SU-DHL-6 (cell line): Measurements from ENCODE around the gene RAD51D.

ENCODE experiments used
- H2AFZ ChIP-seq: fragments of 200-600 bp; sonication (generic); 2 replicates; pipeline ENCODE4 v1.6.1; 2014; ENCODE audit warnings: low read depth, mild to moderate bottlenecking, moderate library complexity, mixed read lengths, antibody characterized with exemption, low read length; ENCODE audit not compliant: severe bottlenecking
- H3F3A ChIP-seq: fragments of 200-600 bp; shearing (Covaris generic); 2 replicates; pipeline ENCODE4 v1.6.0; 2016; ENCODE audit warnings: antibody characterized with exemption, mild to moderate bottlenecking; ENCODE audit not compliant: insufficient read depth
- H3K27ac ChIP-seq: fragments of 200-600 bp; sonication (generic); 2 replicates; pipeline ENCODE4 v1.5.1; 2016; ENCODE audit warnings: low read depth, mild to moderate bottlenecking, low read length, moderate library complexity, mixed read lengths
- H3K27me3 ChIP-seq: fragments of 200-600 bp; sonication (generic), shearing (Covaris generic); 2 replicates; pipeline ENCODE4 v1.6.0; 2014; ENCODE audit warnings: mild to moderate bottlenecking, low read length
- H3K36me3 ChIP-seq: fragments of 200-600 bp; sonication (generic); 2 replicates; pipeline ENCODE4 v1.6.1; 2014; ENCODE audit warnings: mild to moderate bottlenecking, low read length, mixed read lengths
- H3K4me2 ChIP-seq: fragments of 300-600, 200-600 bp; shearing (Covaris generic), sonication (generic); 2 replicates; pipeline ENCODE4 v1.6.0; 2014; ENCODE audit warnings: low read length, low read depth, mild to moderate bottlenecking; ENCODE audit not compliant: poor library complexity, severe bottlenecking
- H3K4me3 ChIP-seq: fragments of 200-600 bp; sonication (generic); 2 replicates; pipeline ENCODE4 v1.5.1; 2014; ENCODE audit warnings: antibody characterized with exemption, low read length, mild to moderate bottlenecking, mixed read lengths; ENCODE audit not compliant: insufficient read depth, poor library complexity, severe bottlenecking
- H3K79me2 ChIP-seq: fragments of 200-600 bp; sonication (generic); 2 replicates; pipeline ENCODE4 v1.6.1; 2014; ENCODE audit warnings: mild to moderate bottlenecking, low read length, moderate library complexity; ENCODE audit not compliant: insufficient read depth
- H3K9ac ChIP-seq: fragments of 200-600 bp; sonication (generic); 2 replicates; pipeline ENCODE4 v1.7.0; 2014; ENCODE audit warnings: mild to moderate bottlenecking, low read length
- H3K9me2 ChIP-seq: fragments of 200-600 bp; sonication (generic); replicated peaks from 2 replicates; pipeline ENCODE4 v1.6.1; 2014; ENCODE audit warnings: low read length; ENCODE audit not compliant: insufficient read depth
- H3K9me3 ChIP-seq: fragments of 200-600 bp; sonication (generic); 2 replicates; pipeline ENCODE4 v1.6.1; 2014; ENCODE audit warnings: low read length, mixed read lengths; ENCODE audit not compliant: insufficient read depth
- H4K20me1 ChIP-seq: fragments of 200-600 bp; sonication (generic); 2 replicates; pipeline ENCODE4 v1.6.1; 2014; ENCODE audit warnings: low read depth, mild to moderate bottlenecking, antibody characterized with exemption, low read length, moderate library complexity, mixed read lengths
- EZH2phosphoT487 ChIP-seq: fragments of 200-600 bp; sonication (generic), shearing (Covaris generic); conservative IDR thresholded peaks from 2 replicates; pipeline ENCODE4 v1.6.1; 2018; ENCODE audit warnings: mild to moderate bottlenecking, antibody characterized with exemption, low read length, moderate library complexity, mixed read lengths
- TF ChIP-seq, protein P1 (sequence below): fragments of 200-600 bp; sonication (generic); IDR thresholded peaks from one replicate; pipeline ENCODE4 v1.5.1; 2017; ENCODE audit warnings: antibody characterized with exemption, mild to moderate bottlenecking, low read length, moderate library complexity; ENCODE audit not compliant: insufficient read depth, poor library complexity, severe bottlenecking

RAD51D gene

DNA sequence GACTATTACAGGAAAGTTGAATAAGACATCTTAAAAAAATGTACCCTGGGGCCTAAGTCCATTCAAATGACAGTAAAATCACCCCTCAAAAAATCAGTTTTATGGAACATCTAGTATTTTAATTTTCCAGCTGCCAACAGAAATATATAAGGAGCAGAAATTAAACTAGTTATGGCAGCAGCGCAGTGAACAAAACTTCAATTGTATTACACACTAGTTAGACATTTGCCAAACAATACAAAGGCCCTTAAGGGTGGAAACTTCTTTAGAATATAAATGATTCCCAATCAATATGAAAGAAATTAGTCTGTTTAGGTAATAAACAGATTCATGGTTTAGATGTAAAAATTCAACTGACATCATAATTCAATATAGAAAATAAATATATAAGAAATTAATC lies 38.0 kb downstream of the RAD51D start:
- no peak overlapping the region for H3K4me3 ChIP-seq
- H3K9ac ChIP-seq: no peak overlapping the region
- no peak overlapping the region for H2AFZ ChIP-seq
- no peaks in the 10 kb centered on the region for H3K27me3 ChIP-seq
- H3K4me2 ChIP-seq: no peak overlapping the region
- no peaks in the 10 kb centered on the region for H4K20me1 ChIP-seq
- no peaks in the 10 kb centered on the region for H3K36me3 ChIP-seq
- H3K9me3 ChIP-seq: no peaks in the 10 kb centered on the region
- no peaks in the 10 kb centered on the region for H3K79me2 ChIP-seq
- H3F3A ChIP-seq: no peaks in the 10 kb centered on the region
- no peaks in the 10 kb centered on the region for H3K9me2 ChIP-seq
- no peak overlapping the region for H3K27ac ChIP-seq
- TF ChIP-seq, protein P1, sequence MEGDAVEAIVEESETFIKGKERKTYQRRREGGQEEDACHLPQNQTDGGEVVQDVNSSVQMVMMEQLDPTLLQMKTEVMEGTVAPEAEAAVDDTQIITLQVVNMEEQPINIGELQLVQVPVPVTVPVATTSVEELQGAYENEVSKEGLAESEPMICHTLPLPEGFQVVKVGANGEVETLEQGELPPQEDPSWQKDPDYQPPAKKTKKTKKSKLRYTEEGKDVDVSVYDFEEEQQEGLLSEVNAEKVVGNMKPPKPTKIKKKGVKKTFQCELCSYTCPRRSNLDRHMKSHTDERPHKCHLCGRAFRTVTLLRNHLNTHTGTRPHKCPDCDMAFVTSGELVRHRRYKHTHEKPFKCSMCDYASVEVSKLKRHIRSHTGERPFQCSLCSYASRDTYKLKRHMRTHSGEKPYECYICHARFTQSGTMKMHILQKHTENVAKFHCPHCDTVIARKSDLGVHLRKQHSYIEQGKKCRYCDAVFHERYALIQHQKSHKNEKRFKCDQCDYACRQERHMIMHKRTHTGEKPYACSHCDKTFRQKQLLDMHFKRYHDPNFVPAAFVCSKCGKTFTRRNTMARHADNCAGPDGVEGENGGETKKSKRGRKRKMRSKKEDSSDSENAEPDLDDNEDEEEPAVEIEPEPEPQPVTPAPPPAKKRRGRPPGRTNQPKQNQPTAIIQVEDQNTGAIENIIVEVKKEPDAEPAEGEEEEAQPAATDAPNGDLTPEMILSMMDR: no peak

DNA sequence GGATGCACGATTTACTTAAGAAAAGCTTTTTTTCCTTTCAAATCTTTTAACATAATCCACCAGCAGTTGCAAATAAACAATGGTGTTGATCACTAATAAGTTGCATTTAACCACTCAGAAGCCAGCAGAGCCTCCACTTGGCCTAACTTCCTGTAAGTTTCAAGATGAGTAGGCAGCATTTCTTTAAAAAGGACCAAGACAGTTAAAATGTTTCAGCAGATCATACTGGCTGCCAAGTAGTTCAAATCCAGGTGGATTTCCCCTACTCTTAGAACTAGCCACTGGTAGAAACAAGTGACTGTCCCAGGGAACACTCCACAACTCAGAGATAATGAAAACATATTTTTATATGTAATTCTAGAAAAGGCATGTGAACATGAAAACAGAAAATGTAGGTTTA lies 39.1 kb downstream of the RAD51D start:
- H2AFZ ChIP-seq: no peak overlapping the region
- TF ChIP-seq, protein P1: no peak
- TF ChIP-seq EZH2phosphoT487: no peak
- H3K27me3 ChIP-seq: no peaks in the 10 kb centered on the region
- no peaks in the 10 kb centered on the region for H3K79me2 ChIP-seq
- no peak overlapping the region for H3K27ac ChIP-seq
- H3K4me3 ChIP-seq: no peak overlapping the region
- H3K36me3 ChIP-seq: no peaks in the 10 kb centered on the region
- H3K9me2 ChIP-seq: no peaks in the 10 kb centered on the region
- H3K9ac ChIP-seq: no peak overlapping the region
- H4K20me1 ChIP-seq: no peaks in the 10 kb centered on the region
- H3F3A ChIP-seq: no peaks in the 10 kb centered on the region
- H3K4me2 ChIP-seq: no peak overlapping the region
- H3K9me3 ChIP-seq: no peaks in the 10 kb centered on the region

DNA sequence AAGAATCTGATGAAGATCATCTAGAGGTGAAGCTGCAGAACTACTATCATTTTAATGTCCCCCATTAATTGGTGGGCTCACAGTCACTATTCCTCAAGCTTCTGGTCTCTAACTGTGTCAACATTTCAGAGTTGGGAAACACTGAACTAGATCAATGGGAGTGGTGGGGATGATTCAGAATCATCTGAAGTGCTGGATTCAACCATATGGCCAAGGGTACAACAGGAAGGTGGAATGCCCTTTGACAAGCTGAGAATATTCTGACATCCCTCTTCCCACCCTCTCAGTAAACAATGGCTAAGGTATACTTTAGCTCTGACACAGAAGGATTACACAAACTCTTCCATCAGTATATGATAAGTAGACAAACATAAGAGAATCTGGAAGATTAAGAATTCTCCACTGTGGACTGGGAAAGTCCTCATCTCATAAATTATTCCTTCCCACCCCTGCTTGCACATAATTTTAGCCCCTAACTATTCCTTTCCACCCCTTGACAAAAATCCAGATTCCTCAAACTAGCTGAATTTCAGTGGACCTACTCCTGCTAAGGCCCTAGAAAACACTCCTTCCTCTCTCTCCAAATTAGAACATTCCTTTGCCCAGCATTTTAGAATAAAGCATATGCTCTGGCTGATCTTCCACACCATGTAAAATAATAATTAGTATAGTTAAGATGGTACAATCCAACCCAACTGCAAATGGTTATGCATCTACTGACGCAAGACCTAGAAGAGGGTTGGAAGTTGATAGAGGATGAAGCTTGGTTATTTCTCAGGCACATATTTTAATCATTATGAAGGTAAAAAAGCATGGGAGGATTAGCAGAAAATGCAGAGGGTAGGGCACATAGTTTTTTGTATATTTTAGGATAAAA lies 39.9 kb downstream of the RAD51D start:
- H2AFZ ChIP-seq: no peak overlapping the region
- H3K4me3 ChIP-seq: no peak overlapping the region
- H3K9me2 ChIP-seq: no peaks in the 10 kb centered on the region
- no peaks in the 10 kb centered on the region for H3K9me3 ChIP-seq
- H3K36me3 ChIP-seq: no peaks in the 10 kb centered on the region
- H3F3A ChIP-seq: no peaks in the 10 kb centered on the region
- H3K27me3 ChIP-seq: no peaks in the 10 kb centered on the region
- H3K79me2 ChIP-seq: no peaks in the 10 kb centered on the region
- H4K20me1 ChIP-seq: no peaks in the 10 kb centered on the region
- TF ChIP-seq, protein P1: no peak
- TF ChIP-seq EZH2phosphoT487: no peak
- no peak overlapping the region for H3K4me2 ChIP-seq
- no peak overlapping the region for H3K27ac ChIP-seq
- H3K9ac ChIP-seq: no peak overlapping the region
